Coronary artery (tissue), 2 donors: Measurements from ENCODE around the gene NAA15.

Source experiments
- DNase-seq: peaks from one replicate; pipeline ENCODE4 v3.0.0-alpha.2; 2017; ENCODE audit warnings: low spot score
- H3K27ac ChIP-seq, 2 donors: fragments of 200-600 bp; sonication (generic); one replicate each; pipeline ENCODE4 v1.5.1; 2016 to 2019
- H3K4me3 ChIP-seq: fragments of 200-600 bp; sonication (generic); 2 replicates; pipeline ENCODE4 v1.5.1; 2016; ENCODE audit warnings: mild to moderate bottlenecking, moderate library complexity
- CTCF ChIP-seq: fragments of 200-600 bp; sonication (generic); IDR thresholded peaks from one replicate; pipeline ENCODE4 v1.5.1; 2019; ENCODE audit warnings: antibody characterized with exemption

Gene NAA15

DNA sequence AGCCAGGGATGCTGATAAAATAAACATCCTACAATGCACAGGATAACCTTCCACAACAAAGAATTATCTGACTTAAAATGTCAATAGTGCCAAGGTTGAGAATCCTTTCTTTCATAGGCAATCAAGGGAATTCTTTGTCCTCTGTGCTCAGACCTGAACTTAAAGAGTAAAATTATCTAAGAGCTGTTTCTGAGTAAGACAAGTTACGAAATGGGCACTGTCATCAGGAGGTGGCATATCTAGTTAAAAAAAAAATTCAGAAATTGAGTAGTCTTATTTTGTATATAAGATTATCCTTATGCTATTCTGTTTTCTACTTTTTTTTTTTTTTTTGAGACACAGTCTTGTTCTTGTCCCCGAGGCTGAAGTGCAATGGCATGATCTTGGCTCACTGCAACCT lies 149.3 kb downstream of the NAA15 start:
- no peak overlapping the region for H3K4me3 ChIP-seq
- no peak for DNase-seq
- TF ChIP-seq CTCF = no peak

DNA sequence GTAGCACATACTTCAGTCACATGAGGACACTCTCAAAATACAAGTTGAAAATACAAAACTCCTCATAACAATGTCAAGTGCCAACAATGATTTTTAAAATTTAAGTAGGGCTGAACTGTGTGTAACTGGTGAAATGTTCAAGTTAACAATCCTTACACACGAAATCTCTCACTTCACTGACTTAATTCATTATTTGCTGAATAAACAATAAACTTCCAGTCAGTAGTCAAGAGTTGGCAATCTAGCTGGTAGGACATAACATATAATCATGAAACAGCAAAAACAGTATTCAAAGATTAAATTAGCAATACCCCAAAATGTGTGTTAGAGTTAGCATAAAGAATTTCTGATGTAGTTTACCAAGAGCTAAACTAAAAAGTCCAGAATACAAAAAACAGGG lies 150.7 kb downstream of the NAA15 start:
- Histone ChIP-seq H3K27ac (no peak overlapping the region), H3K4me3 (peak overlapping the region; percentile 93)
- DNase-seq = no peak
- no peak for TF ChIP-seq CTCF

More for the DNA sequence above, 149.3 kb downstream of the NAA15 start:
- no peak overlapping the region for H3K27ac ChIP-seq

- Histone ChIP-seq H3K27ac (peak overlapping the region; percentile 94 to 99), H3K4me3 (peak overlapping the region; percentile 93)
- no peak for TF ChIP-seq CTCF
- DNase-seq = no peak
Measured at GRCh38 chr4:139453041-139453370, 151.7 kb downstream of the NAA15 start.

GRCh38 chr4:139453371-139454110 lies 152.2 kb downstream of the NAA15 start:
- DNase-seq = peak; percentile 99
- peak overlapping the region; percentile 93 for H3K4me3 ChIP-seq
- peak overlapping the region; percentile 94 to 99 for H3K27ac ChIP-seq
- no peak for TF ChIP-seq CTCF

DNA sequence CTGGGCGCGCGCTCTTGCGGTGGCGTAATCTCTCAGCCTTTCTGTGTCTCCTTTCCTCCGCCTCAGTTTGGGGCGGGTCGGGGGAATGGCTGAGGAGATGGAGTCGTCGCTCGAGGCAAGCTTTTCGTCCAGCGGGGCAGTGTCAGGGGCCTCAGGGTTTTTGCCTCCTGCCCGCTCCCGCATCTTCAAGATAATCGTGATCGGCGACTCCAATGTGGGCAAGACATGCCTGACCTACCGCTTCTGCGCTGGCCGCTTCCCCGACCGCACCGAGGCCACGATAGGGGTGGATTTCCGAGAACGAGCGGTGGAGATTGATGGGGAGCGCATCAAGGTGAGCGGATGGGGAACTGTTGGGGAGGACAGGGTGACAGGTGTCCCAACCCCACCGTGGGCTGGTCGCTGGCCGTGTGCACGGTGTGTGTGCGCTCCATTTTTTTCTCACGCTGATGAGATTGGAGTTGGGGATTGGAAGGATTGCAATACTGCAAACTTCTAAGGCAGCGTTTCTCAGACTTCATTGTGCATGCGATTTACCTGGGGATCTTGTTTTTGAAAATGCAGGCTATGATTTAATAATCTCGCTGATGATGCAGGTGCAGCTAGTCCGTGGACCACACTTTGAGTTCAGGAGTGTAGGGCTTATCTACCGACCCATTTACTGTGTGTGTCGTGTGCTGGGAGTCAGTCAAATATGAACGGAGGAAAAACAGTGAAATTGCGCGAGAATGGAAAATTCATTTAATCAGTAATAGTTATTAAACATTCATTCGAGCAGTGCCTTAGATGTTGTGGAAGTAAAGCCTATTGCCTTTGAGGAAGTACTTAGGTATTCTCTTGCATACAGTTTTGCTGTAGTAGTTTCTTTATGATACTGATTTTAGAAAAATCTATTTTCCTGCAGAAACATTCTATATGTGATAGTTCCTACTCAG lies 153.1 kb downstream of the NAA15 start, which contains the start of gene RAB33B:
RAB33B (plus strand) TSS at position 11 of the 935 bp plus-strand sequence; CDS start at position 86, 75 bp downstream.
- H3K4me3 ChIP-seq = peak within 1 kb of the TSS; percentile 93
- H3K27ac ChIP-seq = peak within 1 kb of the TSS; percentile 94 to 99
- DNase-seq = no peak
- no peak for TF ChIP-seq CTCF

GRCh38 chr4:139455126-139455538 lies 153.8 kb downstream of the NAA15 start:
- TF ChIP-seq CTCF = no peak
- Histone ChIP-seq H3K4me3 (peak overlapping the region; percentile 93), H3K27ac (peak overlapping the region; percentile 94 to 99)
- DNase-seq = no peak
